Ascending aorta (tissue), 2 donors: ENCODE measurements around the gene NPC1L1. TPM values are rescaled to one million over a fixed set of nuclear protein-coding genes. Genes with fewer than 3 reads are reported as not detected.
"Not testable (repeated sequence)": the region's sequence is repeated elsewhere in the genome, so short reads cannot be mapped to it uniquely, and the experiment has no call there.

Experiments
- DNase-seq, 2 donors: peaks; one replicate each; pipeline ENCODE4 v3.0.0-alpha.2; 2019; ENCODE audit warnings: low spot score in 2 of 2
- H3K27ac ChIP-seq, 2 donors: fragments of 200-600 bp; sonication (generic); one replicate each; pipeline ENCODE4 v1.5.1; 2016 to 2017; ENCODE audit warnings: mild to moderate bottlenecking in 1 of 2
- H3K27me3 ChIP-seq: fragments of 200-600 bp; sonication (generic); one replicate; pipeline ENCODE4 v1.5.1; 2017
- H3K36me3 ChIP-seq, 2 donors: fragments of 200-600 bp; sonication (generic); one replicate each; pipeline ENCODE4 v1.5.1; 2016
- H3K4me1 ChIP-seq, 2 donors: fragments of 200-600 bp; sonication (generic); one replicate each; pipeline ENCODE4 v1.5.1; 2016 to 2017; ENCODE audit warnings: mild to moderate bottlenecking in 1 of 2
- H3K4me3 ChIP-seq, 2 donors: fragments of 200-600 bp; sonication (generic); one replicate each; pipeline ENCODE4 v1.5.1; 2016 to 2017; ENCODE audit warnings: mild to moderate bottlenecking in 1 of 2
- H3K9me3 ChIP-seq, 2 donors: fragments of 200-600 bp; sonication (generic); one replicate each; pipeline ENCODE4 v1.5.1; 2016
- intact Hi-C: fragments of 100-400 bp; cut with DNase I; formaldehyde crosslinking; loops from one replicate; pipeline ENCODE4 v1.15.1; 2023
- total RNA-seq: library from RNA; depleted of rRNA; stranded (reverse); fragments of >200 nt; gene quantifications from one replicate; pipeline ENCODE4 v1.1.0, GENCODE V29; 2016
- TF ChIP-seq, protein P1 (sequence below), 3 experiments: fragments of 200-600 bp in 2 of 3; fragments of 450-650 bp in 1 of 3; sonication (generic) in 2 of 3; IDR thresholded peaks; one replicate each; pipeline ENCODE4 v1.5.1; 2016 to 2019; ENCODE audit warnings: antibody characterized with exemption in 3 of 3, mild to moderate bottlenecking in 1 of 3, moderate library complexity in 1 of 3

Gene NPC1L1
- total RNA-seq, 1 donor from 2014 or later = not detected

DNA sequence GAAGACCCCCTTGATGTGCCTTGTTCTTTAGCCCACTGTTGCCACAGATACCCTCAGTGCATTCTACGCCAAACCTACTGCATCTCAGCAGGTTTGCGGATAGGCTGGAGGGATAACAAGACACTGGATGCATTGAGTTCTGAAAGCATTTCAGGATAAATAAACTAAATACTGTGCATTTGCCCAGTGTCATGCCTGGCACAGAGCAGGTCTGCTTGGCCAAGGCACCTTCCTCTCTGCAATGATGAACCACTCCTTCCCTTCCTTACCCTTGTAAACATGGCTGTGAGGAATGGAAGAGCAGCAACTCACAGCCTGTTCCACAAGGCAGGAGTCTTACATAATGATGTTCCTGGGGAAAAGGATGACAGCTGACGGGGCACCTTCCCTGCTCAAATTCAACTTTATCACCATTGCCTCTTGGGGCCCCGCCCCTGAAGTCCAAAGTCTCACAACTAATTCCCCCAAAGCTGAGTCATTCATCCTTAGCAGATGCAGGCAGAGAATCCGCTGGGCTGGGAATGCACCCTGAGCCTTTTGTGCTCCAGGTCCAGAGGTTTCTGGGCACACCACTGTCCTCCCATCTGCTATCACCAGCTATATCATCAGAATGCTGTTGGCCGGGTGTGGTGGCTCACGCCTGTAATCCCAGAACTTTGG, 21.0 kb upstream of the NPC1L1 start:
- Histone ChIP-seq H3K4me3 (no peak overlapping the region), H3K27ac (no peak overlapping the region), H3K36me3 (peaks cover 21 to 36% of the 10 kb centered on the region in 2 donors), H3K27me3 (no peaks in the 10 kb centered on the region), H3K4me1 (no peaks in the 10 kb centered on the region), H3K9me3 (no peaks in the 10 kb centered on the region)
- TF ChIP-seq, protein P1, sequence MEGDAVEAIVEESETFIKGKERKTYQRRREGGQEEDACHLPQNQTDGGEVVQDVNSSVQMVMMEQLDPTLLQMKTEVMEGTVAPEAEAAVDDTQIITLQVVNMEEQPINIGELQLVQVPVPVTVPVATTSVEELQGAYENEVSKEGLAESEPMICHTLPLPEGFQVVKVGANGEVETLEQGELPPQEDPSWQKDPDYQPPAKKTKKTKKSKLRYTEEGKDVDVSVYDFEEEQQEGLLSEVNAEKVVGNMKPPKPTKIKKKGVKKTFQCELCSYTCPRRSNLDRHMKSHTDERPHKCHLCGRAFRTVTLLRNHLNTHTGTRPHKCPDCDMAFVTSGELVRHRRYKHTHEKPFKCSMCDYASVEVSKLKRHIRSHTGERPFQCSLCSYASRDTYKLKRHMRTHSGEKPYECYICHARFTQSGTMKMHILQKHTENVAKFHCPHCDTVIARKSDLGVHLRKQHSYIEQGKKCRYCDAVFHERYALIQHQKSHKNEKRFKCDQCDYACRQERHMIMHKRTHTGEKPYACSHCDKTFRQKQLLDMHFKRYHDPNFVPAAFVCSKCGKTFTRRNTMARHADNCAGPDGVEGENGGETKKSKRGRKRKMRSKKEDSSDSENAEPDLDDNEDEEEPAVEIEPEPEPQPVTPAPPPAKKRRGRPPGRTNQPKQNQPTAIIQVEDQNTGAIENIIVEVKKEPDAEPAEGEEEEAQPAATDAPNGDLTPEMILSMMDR (IDR thresholded peaks at IDR 0.05) = no peak
- intact Hi-C loops = no loop called here
- no peak for DNase-seq

DNA sequence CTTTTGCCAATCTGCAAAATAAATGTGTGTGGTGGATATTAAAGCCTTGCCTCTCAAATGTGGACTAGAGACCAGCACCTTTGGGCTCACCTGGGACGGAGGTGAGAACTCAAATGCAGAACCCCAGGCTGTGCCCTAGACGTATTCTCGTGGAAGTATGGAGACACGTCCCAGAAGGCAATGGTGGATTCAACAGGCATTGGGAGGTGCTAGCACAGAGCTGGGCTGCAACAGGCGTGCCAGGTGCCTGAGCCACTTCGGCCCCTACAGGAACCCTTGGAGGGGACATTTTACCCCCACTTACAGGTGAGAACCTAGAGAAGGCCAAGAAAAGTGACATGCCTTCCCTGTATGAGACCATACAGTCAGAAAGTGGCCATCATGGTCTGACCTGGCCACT, 20.4 kb upstream of the NPC1L1 start:
- H3K4me1 ChIP-seq = no peaks in the 10 kb centered on the region
- no peak overlapping the region for H3K27ac ChIP-seq
- H3K4me3 ChIP-seq = no peak overlapping the region
- intact Hi-C loops = no loop called here
- no peak for DNase-seq
- peaks cover 16 to 30% of the 10 kb centered on the region in 2 donors for H3K36me3 ChIP-seq
- no peaks in the 10 kb centered on the region for H3K9me3 ChIP-seq
- TF ChIP-seq, protein P1 (IDR thresholded peaks at IDR 0.05) = no peak
- H3K27me3 ChIP-seq = no peaks in the 10 kb centered on the region

DNA sequence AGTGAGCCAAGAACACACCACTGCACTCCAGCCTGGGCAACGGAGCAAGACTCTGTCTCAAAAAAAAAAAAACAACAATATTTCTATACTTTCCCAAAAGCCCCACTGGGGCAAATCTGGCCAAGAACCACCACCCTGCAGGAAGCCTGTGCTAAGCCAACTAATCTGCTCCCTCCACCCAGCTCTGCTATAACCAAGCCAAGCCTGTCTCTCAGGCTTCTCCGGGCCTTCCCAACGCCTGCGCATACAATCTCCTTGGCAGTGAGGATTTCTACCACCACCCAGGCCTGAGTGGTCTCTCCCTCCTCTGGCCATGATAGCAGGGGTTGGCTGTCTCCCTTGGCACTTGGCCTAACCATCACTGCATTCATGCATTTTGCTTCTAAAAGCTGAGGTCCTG, 18.4 kb upstream of the NPC1L1 start:
- no peaks in the 10 kb centered on the region for H3K9me3 ChIP-seq
- H3K27me3 ChIP-seq = no peaks in the 10 kb centered on the region
- no peak overlapping the region for H3K27ac ChIP-seq
- no peak overlapping the region for H3K4me3 ChIP-seq
- DNase-seq = peak in 1 of 2 donors; percentile 42
- TF ChIP-seq, protein P1 (IDR thresholded peaks at IDR 0.05) = no peak
- peaks cover 0 to 12% of the 10 kb centered on the region in 2 donors for H3K36me3 ChIP-seq
- no peaks in the 10 kb centered on the region for H3K4me1 ChIP-seq
- intact Hi-C loops = no loop called here

DNA sequence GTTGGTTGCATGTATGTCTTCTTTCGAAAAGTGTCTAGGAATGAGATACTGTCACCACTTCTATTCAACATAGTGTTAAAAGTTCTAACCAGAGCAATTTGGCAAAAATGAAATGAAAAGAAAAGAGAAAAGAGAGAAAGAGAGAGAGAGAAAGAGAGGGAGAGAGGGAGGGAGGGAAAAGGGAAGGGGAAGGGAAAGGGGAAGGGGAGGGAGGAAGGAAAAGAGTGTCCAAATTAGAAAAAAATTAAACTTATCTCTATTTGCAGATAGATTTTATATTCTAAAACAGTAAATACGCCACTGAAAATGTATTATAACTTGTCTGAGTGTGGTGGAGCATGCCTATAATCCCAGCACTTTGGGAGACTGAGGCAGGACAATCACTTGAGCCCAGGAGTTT, 16.4 kb upstream of the NPC1L1 start:
- Histone ChIP-seq H3K4me3 (no peak overlapping the region), H3K36me3 (no peaks in the 10 kb centered on the region), H3K27me3 (no peaks in the 10 kb centered on the region), H3K9me3 (no peaks in the 10 kb centered on the region), H3K4me1 (no peaks in the 10 kb centered on the region), H3K27ac (no peak overlapping the region)
- DNase-seq = no peak
- intact Hi-C loops = no loop called here
- TF ChIP-seq, protein P1 (IDR thresholded peaks at IDR 0.05) = no peak

DNA sequence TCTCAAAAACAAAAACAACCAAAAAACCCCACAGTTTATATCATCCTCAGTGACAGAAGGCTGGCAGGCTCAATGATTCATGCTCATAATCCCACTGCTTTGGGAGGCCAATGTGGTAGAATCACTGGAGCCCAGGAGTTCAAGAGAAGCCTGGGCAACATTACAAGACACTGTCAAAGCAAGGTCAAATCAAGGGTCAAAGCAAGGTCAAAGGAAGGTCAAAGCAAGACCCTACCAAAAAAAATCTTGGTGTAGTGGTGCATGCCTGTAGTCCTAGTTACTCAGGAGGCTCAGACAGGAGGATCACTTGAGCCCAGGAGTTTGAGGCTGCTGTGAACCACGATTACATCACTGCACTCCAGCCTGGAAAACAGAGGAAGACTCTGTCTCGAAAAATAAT, 14.2 kb upstream of the NPC1L1 start:
- H3K27ac ChIP-seq = no peak overlapping the region
- TF ChIP-seq, protein P1 (IDR thresholded peaks at IDR 0.05) = no peak
- H3K4me3 ChIP-seq = no peak overlapping the region
- peak in 1 of 2 donors; percentile 30 for DNase-seq
- H3K4me1 ChIP-seq = no peaks in the 10 kb centered on the region
- no peaks in the 10 kb centered on the region for H3K27me3 ChIP-seq
- intact Hi-C loops = no loop called here
- no peaks in the 10 kb centered on the region for H3K9me3 ChIP-seq
- no peaks in the 10 kb centered on the region for H3K36me3 ChIP-seq

DNA sequence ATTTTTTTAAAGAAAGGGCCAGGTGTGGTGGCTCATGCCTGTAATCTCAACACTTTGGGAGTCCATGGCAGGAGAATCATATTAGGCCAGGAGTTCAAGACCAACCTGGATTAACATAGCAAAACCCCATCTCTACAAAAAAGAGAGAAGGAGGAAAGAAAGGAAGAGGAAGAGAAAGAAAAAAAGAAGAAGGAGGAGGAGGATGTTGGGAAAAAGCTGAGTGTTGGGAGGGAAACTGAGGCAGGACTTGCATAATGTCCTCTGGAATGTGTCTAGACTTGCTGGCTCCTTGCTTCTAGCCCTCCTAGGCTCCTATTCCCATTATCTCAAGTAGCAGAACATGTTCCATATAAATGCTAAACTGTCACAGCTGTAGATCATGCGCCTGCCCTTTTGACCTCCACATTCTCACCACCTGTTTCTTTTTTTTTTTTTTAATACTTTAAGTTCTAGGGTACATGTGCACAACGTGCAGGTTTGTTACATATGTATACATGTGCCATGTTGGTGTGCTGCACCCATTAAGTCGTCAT, 11.4 kb upstream of the NPC1L1 start:
- DNase-seq, H3K36me3 ChIP-seq, H3K27me3 ChIP-seq, intact Hi-C loops, H3K4me3 ChIP-seq, H3K9me3 ChIP-seq, H3K27ac ChIP-seq, H3K4me1 ChIP-seq: not testable (repeated sequence)
